A204.1 (cell line): ENCODE measurements around the gene NID1.

Source experiments
- FAIRE-seq: peaks from 2 replicates; lab custom pipeline; 2012; peaks lifted over from hg19 to GRCh38; lab: Jason Lieb, UNC

NID1 gene

DNA sequence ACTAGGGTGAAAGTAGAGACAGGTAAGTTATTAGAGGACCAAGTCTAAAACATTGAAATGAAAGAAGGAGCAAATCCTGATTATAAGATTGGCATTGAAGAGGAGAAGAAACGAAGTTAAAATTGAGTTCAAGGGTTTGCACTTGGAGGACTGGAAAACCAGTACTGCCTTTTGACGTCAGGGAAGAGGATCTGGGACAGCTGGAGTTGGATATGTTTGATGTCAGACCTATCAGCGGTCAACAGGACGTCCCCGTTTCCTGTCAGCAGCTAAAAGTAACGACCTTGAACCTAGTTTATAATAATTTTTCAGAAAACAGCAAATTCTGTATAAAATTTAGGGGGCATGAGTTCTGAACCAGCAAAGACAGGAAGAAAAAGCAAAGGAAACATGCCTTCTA, 1.2 kb upstream of the NID1 start:
- FAIRE-seq: no peak

DNA sequence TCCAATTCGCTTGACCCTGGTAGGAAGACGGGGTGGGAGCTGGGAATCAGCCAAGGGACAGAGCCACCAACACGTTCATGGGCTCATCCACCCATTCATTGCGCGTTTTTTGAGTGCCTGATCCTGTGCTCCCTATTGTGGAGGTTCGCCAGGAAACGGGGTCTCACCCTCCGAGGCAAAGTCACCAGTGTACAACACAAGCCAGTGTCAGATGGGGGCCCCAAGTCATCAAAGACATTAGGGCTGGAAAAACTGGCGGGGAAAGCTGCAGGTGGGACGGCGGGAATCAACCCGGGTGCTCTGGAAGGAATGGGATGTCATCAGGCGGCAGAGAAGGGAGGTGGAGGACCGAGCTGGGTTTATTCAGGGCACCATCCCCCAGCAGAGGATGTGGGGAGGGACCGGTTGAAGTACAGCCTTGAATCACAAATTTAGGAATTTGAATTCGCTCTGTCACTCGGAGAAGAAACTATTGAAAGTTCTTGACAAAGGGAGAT, 667 bp upstream of the NID1 start:
- FAIRE-seq: no peak

- FAIRE-seq: no peak
Observed at GRCh38 chr1:236063919-236064673, 794 bp downstream of the NID1 start.

GRCh38 chr1:236063551-236063918, 1.4 kb downstream of the NID1 start:
- no peak for FAIRE-seq

- no peak for FAIRE-seq
Observed at GRCh38 chr1:236060286-236060685, 4.6 kb downstream of the NID1 start.

DNA sequence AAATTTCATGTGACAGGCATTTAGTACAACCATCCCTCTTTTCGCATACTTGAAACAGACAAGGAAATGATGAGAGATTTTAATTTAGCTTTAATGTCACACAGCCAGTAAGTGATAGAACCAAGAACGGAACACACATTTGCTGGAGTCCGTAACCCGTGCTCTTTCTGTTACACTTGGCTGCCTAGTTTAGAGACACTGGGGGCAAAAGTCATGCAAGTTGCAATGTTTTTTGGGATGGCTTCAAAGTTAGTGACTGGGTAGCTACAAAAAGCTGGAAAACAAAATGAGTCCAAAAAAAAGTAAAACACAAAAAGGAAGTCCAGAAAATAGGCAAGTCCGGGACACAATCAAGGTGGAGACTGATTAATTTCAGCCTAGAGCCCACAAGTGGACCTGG, 5.9 kb downstream of the NID1 start:
- FAIRE-seq: no peak

GRCh38 chr1:236058141-236058934, 6.6 kb downstream of the NID1 start:
- no peak for FAIRE-seq

DNA sequence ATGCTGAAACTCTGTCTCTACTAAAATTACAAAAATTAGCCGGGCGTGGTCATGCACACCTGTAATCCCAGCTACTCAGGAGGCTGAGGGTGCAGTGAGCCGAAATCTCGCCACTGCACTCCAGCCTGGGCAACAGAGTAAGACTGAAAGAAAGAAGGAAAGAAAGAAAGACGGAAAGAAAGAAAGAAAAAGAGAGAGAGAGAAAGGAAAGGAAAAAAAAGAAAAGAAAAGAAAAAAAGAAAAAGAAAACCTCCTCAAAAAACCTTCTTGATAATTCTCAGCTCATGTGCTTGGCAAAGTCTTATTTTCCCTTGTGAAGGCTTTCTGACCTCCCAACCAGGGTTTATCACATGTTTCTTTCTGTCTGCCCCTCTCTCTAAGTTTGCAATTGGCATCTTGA, 7.3 kb downstream of the NID1 start:
- FAIRE-seq: no peak

- no peak for FAIRE-seq
Observed at GRCh38 chr1:236052232-236052993, 12.5 kb downstream of the NID1 start.

DNA sequence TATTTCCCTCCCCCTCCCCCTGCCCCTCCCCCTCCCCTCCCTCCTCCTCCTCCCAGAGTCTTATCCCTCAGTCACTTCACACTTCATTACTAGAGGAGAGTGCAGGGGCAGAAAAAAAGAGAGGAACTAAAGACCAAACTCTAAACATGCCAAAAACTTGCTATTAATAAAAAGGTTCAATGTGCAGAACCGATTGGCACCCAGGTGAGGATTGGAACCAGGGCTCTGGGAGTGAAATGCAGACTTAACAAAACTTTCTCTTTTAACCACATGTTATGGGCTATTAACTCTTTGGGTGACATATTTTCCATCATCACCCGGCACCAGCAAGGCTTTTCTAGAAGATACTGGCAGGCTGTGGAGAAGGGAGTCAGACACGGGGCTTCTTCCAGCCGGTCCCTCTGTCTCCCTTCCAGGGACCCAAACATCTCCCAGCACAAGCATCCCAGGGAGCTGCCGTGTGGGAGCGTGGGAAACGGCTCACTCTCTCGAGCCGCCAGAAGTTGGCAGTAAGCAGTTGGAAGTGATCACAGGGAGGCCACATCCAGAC, 13.6 kb downstream of the NID1 start:
- FAIRE-seq: no peak

DNA sequence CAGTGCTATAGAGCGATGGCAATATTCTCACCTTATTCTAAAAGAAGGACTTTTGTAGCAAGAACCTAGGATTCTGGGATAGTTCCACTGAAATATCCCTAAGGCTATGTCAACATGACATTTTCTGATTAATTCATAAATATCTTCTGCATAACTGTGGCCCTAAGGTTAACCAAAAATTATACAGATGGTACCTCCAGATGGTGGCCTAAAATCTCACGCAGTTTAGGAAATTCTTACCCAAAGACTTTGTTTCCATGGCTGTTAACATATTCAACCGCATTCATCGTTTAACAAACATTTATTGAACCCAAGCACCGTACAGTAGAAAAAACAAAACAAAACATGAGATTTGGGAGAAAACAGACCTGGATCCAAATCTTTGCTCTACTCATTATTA, 19.1 kb downstream of the NID1 start:
- FAIRE-seq: no peak

DNA sequence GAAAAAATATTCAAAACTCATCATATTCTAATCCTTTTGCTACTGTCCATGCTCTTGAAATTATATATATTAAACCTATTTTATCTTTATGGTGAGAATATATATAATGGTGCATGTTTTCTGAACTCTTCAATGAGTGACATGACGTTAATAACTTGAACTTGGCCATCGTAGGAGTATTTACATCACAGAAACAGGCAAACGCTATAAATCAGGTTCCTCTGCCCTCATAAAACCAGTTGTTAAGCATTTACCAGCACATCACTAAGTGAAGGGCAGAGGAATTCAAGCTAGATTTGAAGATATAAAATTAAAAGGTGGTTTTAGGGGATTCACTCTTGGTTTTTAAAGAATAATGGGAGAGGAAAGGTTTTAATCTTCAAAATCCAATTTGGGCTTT, 20.5 kb downstream of the NID1 start:
- no peak for FAIRE-seq

DNA sequence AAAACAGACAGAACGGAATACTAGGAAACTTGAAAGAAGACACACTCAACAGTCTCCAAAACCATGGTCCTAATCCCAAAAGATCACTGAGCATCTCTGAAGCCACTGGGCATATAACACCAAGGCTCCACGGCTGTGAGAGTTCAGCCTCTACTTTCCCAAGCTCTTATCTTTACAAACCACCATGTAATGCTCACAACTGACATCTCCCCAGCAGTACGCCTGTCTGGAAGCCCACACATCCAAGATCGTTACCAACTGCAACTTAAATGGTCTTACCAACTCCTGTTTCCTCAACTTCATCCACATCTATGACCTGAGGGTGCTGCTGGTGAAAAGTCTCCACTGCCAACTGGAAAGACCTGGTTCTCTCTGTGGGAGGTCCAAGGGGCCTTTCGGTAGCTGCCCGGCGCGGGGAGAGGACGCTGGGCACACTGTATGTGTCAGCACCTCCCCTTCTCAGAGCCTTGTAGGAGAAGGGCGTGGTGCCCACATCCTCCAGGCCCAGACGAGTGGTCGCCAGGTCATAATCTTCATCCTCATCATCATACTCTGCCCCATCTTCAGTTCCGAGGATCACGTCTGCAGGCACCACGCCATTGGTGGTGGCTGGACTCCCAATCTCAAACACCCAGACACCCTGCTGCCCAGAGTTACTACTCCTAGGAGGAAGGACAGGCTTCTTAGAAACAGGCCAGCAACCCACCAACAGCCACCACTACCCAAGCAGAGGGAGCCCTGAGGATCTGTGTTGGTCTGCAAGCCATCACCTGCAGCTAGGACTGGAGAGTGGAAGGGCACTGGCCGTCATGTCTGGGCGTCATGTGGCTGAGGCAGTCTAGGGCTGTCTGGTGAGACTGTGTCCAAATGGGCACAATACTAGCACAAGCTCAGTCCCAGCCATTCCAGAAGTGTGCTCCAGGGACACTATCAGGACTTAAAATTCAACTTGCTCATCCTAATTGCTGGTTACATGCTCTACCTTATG, 23.0 kb downstream of the NID1 start:
- FAIRE-seq: no peak

- no peak for FAIRE-seq
Observed at GRCh38 chr1:236039740-236040685, 24.9 kb downstream of the NID1 start.

- FAIRE-seq: no peak
Observed at GRCh38 chr1:236038034-236038433, 26.9 kb downstream of the NID1 start.

- no peak for FAIRE-seq
Observed at GRCh38 chr1:236035681-236036101, 29.2 kb downstream of the NID1 start.

DNA sequence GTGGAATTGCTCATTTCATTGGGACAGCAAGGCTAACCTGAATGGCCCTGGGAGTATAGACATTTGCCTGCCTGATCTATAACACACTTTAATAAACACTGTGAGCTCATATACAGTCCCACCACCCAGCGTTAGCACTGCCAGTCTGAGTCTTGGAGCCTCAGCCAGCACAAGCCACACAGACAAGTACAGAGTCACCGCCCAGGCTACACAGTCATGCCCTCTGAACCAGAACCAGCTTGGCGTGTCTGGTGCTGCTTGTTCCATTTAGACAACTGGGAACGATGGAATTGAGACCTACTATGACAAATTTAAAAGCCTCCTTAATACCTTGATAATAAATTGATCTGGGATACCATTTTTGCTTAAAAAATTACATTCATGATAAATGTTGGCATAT, 31.6 kb downstream of the NID1 start:
- FAIRE-seq: no peak

- no peak for FAIRE-seq
Observed at GRCh38 chr1:236030534-236030933, 34.4 kb downstream of the NID1 start.

DNA sequence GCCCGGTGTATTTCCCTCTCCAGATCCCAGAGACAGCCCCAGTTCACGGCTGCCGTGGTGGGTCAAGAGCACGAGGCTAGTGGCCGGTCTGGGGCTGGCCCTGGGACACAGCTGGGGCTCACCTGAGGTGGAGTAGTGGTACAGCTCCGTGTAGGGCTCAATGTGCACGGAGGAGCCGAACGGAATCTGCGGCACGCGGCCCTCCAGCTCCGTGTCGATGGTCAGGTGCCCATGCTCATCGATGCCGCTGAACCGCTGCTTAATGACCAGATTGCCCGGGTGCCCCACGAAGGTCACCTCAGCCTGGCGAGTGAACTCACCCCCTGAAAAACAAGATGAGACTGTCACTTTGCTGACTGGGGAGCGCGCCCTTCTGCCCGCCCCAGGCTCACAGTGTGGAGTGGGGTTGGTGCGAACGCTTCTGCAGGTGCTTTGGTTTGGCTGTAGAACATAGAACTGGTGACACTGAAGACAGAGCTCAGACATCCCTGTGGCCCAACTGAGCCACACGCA, 35.4 kb downstream of the NID1 start:
- FAIRE-seq: no peak

- FAIRE-seq: no peak
Observed at GRCh38 chr1:236027104-236027503, 37.8 kb downstream of the NID1 start.
